Neuronal stem cell (in vitro differentiated cells): ENCODE measurements around the gene TYW1.
"Not testable (repeated sequence)": the region's sequence is repeated elsewhere in the genome, so short reads cannot be mapped to it uniquely, and the experiment has no call there.

ENCODE experiments used
- DNase-seq: peaks from one replicate; pipeline ENCODE4 v3.0.0-alpha.2; 2013; ENCODE audit warnings: low spot score
- H2AFZ ChIP-seq: one replicate; pipeline ENCODE4 v1.6.1; 2013; ENCODE audit warnings: mild to moderate bottlenecking, low read length, inconsistent platforms
- H2AK5ac ChIP-seq: 2 replicates; pipeline ENCODE4 v1.6.1; 2013; ENCODE audit warnings: low read depth, mild to moderate bottlenecking, inconsistent platforms, low read length, moderate library complexity, mixed read lengths
- H2BK120ac ChIP-seq: 2 replicates; pipeline ENCODE4 v1.6.1; 2013; ENCODE audit warnings: low read depth, mild to moderate bottlenecking, inconsistent platforms, low read length, moderate library complexity, mixed read lengths
- H2BK12ac ChIP-seq: one replicate; pipeline ENCODE4 v1.6.1; 2013; ENCODE audit warnings: low read length, inconsistent platforms
- H2BK15ac ChIP-seq: 2 replicates; pipeline ENCODE4 v1.6.1; 2013; ENCODE audit warnings: mild to moderate bottlenecking, low read length, inconsistent platforms, mixed read lengths
- H2BK5ac ChIP-seq: one replicate; pipeline ENCODE4 v1.6.1; 2013; ENCODE audit warnings: inconsistent platforms, mild to moderate bottlenecking, low read length, moderate library complexity
- H3K14ac ChIP-seq: one replicate; pipeline ENCODE4 v1.6.1; 2013; ENCODE audit warnings: low read length, inconsistent platforms
- H3K18ac ChIP-seq: 2 replicates; pipeline ENCODE4 v1.6.1; 2013; ENCODE audit warnings: low read length, inconsistent platforms
- H3K23ac ChIP-seq: 2 replicates; pipeline ENCODE4 v1.6.1; 2013; ENCODE audit warnings: low read depth, mild to moderate bottlenecking, mixed read lengths, low read length, inconsistent platforms; ENCODE audit not compliant: poor library complexity
- H3K27ac ChIP-seq: replicated peaks from 3 replicates; pipeline ENCODE4 v1.5.1; 2013; ENCODE audit warnings: low read length, inconsistent platforms
- H3K27me3 ChIP-seq, 3 experiments: 2 replicates each; pipeline ENCODE4 v1.6.1; 2013; ENCODE audit warnings: low read length in 3 of 3, mild to moderate bottlenecking in 2 of 3, inconsistent platforms in 1 of 3, low read depth in 1 of 3, mixed read lengths in 1 of 3, moderate library complexity in 1 of 3; ENCODE audit not compliant: control insufficient read depth in 3 of 3, insufficient read depth in 3 of 3
- H3K36me3 ChIP-seq, 2 donors: replicated peaks in 1 of 2; 2 replicates each; pipeline ENCODE4 v1.6.1; 2013; ENCODE audit warnings: low read length in 2 of 2; ENCODE audit not compliant: control insufficient read depth in 2 of 2, insufficient read depth in 2 of 2
- H3K4ac ChIP-seq: 2 replicates; pipeline ENCODE4 v1.6.1; 2013; ENCODE audit warnings: inconsistent platforms, mild to moderate bottlenecking, low read length, moderate library complexity
- H3K4me1 ChIP-seq, 2 donors: 1 replicate in 1 of 2; 2 replicates in 1 of 2; pipeline ENCODE4 v1.6.1; 2013; ENCODE audit warnings: low read length in 2 of 2, low read depth in 1 of 2; ENCODE audit not compliant: control insufficient read depth in 2 of 2, insufficient read depth in 1 of 2
- H3K4me2 ChIP-seq: one replicate; pipeline ENCODE4 v1.6.1; 2013; ENCODE audit warnings: mild to moderate bottlenecking, low read length, inconsistent platforms; ENCODE audit not compliant: insufficient read depth, poor library complexity, severe bottlenecking
- H3K4me3 ChIP-seq, 2 donors: 2 replicates each; pipeline ENCODE4 v1.5.1; 2013; ENCODE audit warnings: low read length in 2 of 2, mild to moderate bottlenecking in 2 of 2, inconsistent platforms in 1 of 2, moderate library complexity in 1 of 2
- H3K79me1 ChIP-seq: one replicate; pipeline ENCODE4 v1.6.1; 2013; ENCODE audit warnings: low read depth, mild to moderate bottlenecking, inconsistent platforms, low read length, moderate library complexity
- H3K9ac ChIP-seq: one replicate; pipeline ENCODE4 v1.6.1; 2013; ENCODE audit warnings: mild to moderate bottlenecking, low read depth, low read length, inconsistent platforms; ENCODE audit not compliant: poor library complexity
- H3K9me3 ChIP-seq, 2 donors: replicated peaks in 1 of 2; 2 replicates each; pipeline versions ENCODE3 to v1.6.1; 2013; ENCODE audit warnings: low read length in 2 of 2, mild to moderate bottlenecking in 2 of 2, inconsistent platforms in 1 of 2, low read depth in 1 of 2, mixed read lengths in 1 of 2, moderate library complexity in 1 of 2; ENCODE audit not compliant: control insufficient read depth in 2 of 2, insufficient read depth in 1 of 2
- H4K8ac ChIP-seq: one replicate; pipeline ENCODE4 v1.6.1; 2013; ENCODE audit warnings: low read depth, mild to moderate bottlenecking, inconsistent platforms, low read length, moderate library complexity
- H4K91ac ChIP-seq: one replicate; pipeline ENCODE4 v1.6.1; 2013; ENCODE audit warnings: low read length, low read depth, mild to moderate bottlenecking, inconsistent platforms; ENCODE audit not compliant: poor library complexity
- WGBS, 2 donors: extraction: QIAGEN DNeasy Blood & Tissue Kit; methylation state at CpG; one replicate each; pipeline ENCODE4 v1.1.7; 2013; ENCODE audit warnings: missing lambda C conversion rate in 2 of 2, mixed read lengths in 1 of 2; ENCODE audit not compliant: insufficient read length in 2 of 2, insufficient replicate concordance in 1 of 2; ENCODE audit errors: extremely low coverage in 2 of 2; 5-methylcytosine and 5-hydroxymethylcytosine counted together

Gene TYW1

GRCh38 chr7:67139876-67140275 lies 143.2 kb downstream of the TYW1 start:
- not testable (repeated sequence) for H3K4me1 ChIP-seq, H3K23ac ChIP-seq, H3K27me3 ChIP-seq, H3K4me2 ChIP-seq, H3K4me3 ChIP-seq, H3K14ac ChIP-seq, H4K91ac ChIP-seq, DNase-seq, H2AK5ac ChIP-seq, H3K9ac ChIP-seq, H3K27ac ChIP-seq, H2BK5ac ChIP-seq, H3K36me3 ChIP-seq, H2AFZ ChIP-seq, H2BK15ac ChIP-seq, H2BK120ac ChIP-seq, H3K9me3 ChIP-seq, H3K18ac ChIP-seq, H3K4ac ChIP-seq, H3K79me1 ChIP-seq, H4K8ac ChIP-seq, H2BK12ac ChIP-seq
- no CpG with 5 or more reads among the region's 3 CpGs for WGBS, 2 donors

DNA sequence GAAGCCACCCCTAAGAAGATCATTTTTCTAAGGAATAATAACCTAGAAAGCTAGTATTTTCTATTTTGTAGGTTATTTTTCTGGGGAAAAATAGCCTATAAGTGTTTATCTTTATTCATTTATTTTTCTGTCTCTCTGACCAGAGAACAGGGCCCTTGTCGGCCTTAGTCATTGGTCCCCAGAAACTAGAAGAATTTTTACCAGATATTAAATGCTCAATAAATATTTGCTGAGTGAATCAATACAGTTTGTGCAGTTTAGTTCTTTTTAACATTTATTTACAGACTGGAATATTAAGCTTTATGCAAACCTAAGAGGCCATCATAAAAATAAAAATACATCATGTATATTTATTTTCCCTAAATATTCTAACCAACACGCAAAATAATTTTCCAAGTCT lies 144.4 kb downstream of the TYW1 start:
- H3K36me3 ChIP-seq, H3K23ac ChIP-seq, H3K9ac ChIP-seq, H3K27me3 ChIP-seq, H3K4me1 ChIP-seq, H2BK120ac ChIP-seq, H3K79me1 ChIP-seq, H2AK5ac ChIP-seq, H3K4ac ChIP-seq, DNase-seq, H3K4me2 ChIP-seq, H2BK12ac ChIP-seq, H3K9me3 ChIP-seq, H3K27ac ChIP-seq, H2BK5ac ChIP-seq, H3K18ac ChIP-seq, H2BK15ac ChIP-seq, H2AFZ ChIP-seq, H4K8ac ChIP-seq, H3K4me3 ChIP-seq, H3K14ac ChIP-seq, H4K91ac ChIP-seq: not testable (repeated sequence)
- WGBS, 2 donors: no CpG with 5 or more reads among the region's 2 CpGs

- H3K4me2 ChIP-seq, H3K18ac ChIP-seq, H4K91ac ChIP-seq, H3K36me3 ChIP-seq, H2BK15ac ChIP-seq, H2BK120ac ChIP-seq, H4K8ac ChIP-seq, H3K27me3 ChIP-seq, H3K9me3 ChIP-seq, H3K23ac ChIP-seq, H3K79me1 ChIP-seq, H3K27ac ChIP-seq, H2BK12ac ChIP-seq, H3K14ac ChIP-seq, H3K9ac ChIP-seq, H3K4me3 ChIP-seq, H2AFZ ChIP-seq, H2BK5ac ChIP-seq, H3K4ac ChIP-seq, H2AK5ac ChIP-seq, H3K4me1 ChIP-seq, DNase-seq: not testable (repeated sequence)
- WGBS, 2 donors: no CpG with 5 or more reads among the region's 9 CpGs
Observed at GRCh38 chr7:67143091-67143786, 146.6 kb downstream of the TYW1 start.

DNA sequence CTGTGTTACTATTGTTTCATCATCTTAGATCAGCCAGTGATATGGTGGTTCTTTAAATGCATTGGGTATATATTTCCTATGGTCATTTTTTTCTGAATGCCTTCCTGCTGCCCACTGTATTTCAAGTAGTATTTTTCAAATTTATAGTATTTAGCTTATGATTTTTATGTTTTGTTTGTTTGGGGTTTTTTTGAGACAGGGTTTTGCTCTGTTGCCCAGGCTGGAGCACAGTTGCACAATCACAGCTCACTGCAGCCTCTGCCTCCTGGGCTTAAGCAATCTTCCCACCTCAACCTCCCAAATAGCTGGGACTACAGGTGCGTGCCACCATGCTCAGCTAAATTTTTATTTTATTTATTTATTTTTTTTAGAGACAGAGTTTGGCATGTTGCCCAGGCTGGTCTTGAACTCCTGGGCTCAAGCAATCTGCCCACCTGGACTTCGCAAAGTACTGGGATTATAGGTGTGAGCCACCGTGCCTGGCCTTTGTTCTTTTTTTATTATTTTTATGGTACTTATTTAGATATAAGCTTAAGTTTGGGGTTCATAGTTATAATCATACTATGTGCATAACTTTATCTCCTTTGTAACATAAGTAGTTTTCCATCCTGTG lies 149.1 kb downstream of the TYW1 start:
- H2BK15ac ChIP-seq, H3K79me1 ChIP-seq, H4K8ac ChIP-seq, H2BK5ac ChIP-seq, H3K4me2 ChIP-seq, H3K27ac ChIP-seq, H2BK120ac ChIP-seq, H3K18ac ChIP-seq, H3K9me3 ChIP-seq, DNase-seq, H3K36me3 ChIP-seq, H2AK5ac ChIP-seq, H4K91ac ChIP-seq, H3K4me1 ChIP-seq, H3K14ac ChIP-seq, H2AFZ ChIP-seq, H2BK12ac ChIP-seq, H3K4me3 ChIP-seq, H3K23ac ChIP-seq, H3K27me3 ChIP-seq, H3K9ac ChIP-seq, H3K4ac ChIP-seq: not testable (repeated sequence)
- no CpG with 5 or more reads among the region's 3 CpGs for WGBS, 2 donors
